Measurements from ENCODE around the gene EPB41. TPM values are rescaled to one million over a fixed set of nuclear protein-coding genes. Genes with fewer than 3 reads are reported as not detected.

EPB41 gene
- total and polyA plus RNA-seq, 9 of the 15 experiments (the other 6 are each of a cell fraction or from before 2014, with no cell fraction given): 3.7 to 213 (median 141) TPM

GRCh38 chr1:29105822-29106221 lies 191.5 kb downstream of the EPB41 start (continued):
- no peak for TF ChIP-seq NR2C2 (CRISPR knock-in tag; IDR thresholded peaks at IDR 0.05)
- TF ChIP-seq NR2C2 (tag; IDR thresholded peaks at IDR 0.05): peak; percentile 55
- peak; percentile 61; the same call in 1 of the 2 replicates for TF ChIP-seq MTA1 (IDR thresholded peaks at IDR 0.05; ENCODE audit: borderline replicate concordance)
- no peak for TF ChIP-seq SMARCB1 (IDR thresholded peaks at IDR 0.05; ENCODE audit: insufficient read length, low read depth)
- TF ChIP-seq RCOR1 (IDR thresholded peaks at IDR 0.05; ENCODE audit: borderline replicate concordance in 1 of 2, low read depth in 2 of 2, low read length in 2 of 2): peak in 1 of 2 experiments; percentile 97; a peak in 2 of 4 replicates
- TF ChIP-seq HDAC2 (IDR thresholded peaks at IDR 0.05): peak; percentile 65; the same call in 1 of the 2 replicates
- peak; percentile 64 for TF ChIP-seq MEIS2 (IDR thresholded peaks at IDR 0.05; ENCODE audit: partially characterized antibody)
- 0 out of 4 replicates have a peak, but pooled peaks of 1 of the 2 experiments have one; percentile 33 for TF ChIP-seq TEAD1 (CRISPR knock-in tag; IDR thresholded peaks at IDR 0.05)
- TF ChIP-seq JUNB (CRISPR knock-in tag; conservative IDR thresholded peaks at IDR 0.05): no peak
- no peak for TF ChIP-seq RBM14 (IDR thresholded peaks at IDR 0.05; ENCODE audit: borderline replicate concordance, insufficient read depth, low read depth, low read length)
- peak; percentile 34; the same call in 1 of the 2 replicates for TF ChIP-seq BHLHE40 (IDR thresholded peaks at IDR 0.05; ENCODE audit: low read length)
- peak; percentile 43; the same call in 1 of the 2 replicates for TF ChIP-seq CTBP1 (IDR thresholded peaks at IDR 0.05; ENCODE audit: borderline replicate concordance)
- TF ChIP-seq KDM1A (IDR thresholded peaks at IDR 0.05): peak; percentile 93 to 94
- TF ChIP-seq, protein P1, sequence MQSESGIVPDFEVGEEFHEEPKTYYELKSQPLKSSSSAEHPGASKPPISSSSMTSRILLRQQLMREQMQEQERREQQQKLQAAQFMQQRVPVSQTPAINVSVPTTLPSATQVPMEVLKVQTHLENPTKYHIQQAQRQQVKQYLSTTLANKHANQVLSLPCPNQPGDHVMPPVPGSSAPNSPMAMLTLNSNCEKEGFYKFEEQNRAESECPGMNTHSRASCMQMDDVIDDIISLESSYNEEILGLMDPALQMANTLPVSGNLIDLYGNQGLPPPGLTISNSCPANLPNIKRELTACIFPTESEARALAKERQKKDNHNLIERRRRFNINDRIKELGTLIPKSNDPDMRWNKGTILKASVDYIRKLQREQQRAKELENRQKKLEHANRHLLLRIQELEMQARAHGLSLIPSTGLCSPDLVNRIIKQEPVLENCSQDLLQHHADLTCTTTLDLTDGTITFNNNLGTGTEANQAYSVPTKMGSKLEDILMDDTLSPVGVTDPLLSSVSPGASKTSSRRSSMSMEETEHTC (IDR thresholded peaks at IDR 0.05): no peak
- peak; percentile 65 for TF ChIP-seq FOSL1 (tag; conservative IDR thresholded peaks at IDR 0.05)
- peak; percentile 55; the same call in 1 of the 2 replicates for TF ChIP-seq SMARCE1 (IDR thresholded peaks at IDR 0.05)
- TF ChIP-seq NFE2 (IDR thresholded peaks at IDR 0.05; ENCODE audit: low read depth): peak; percentile 79
- peak in 1 of 2 experiments; percentile 96; a peak in 2 of 4 replicates for TF ChIP-seq FOXA3 (CRISPR knock-in tag; conservative IDR thresholded peaks at IDR 0.05 in 1 of 2, IDR thresholded peaks at IDR 0.05 in 1 of 2)
- no peak for TF ChIP-seq RBM22 (IDR thresholded peaks at IDR 0.05; ENCODE audit: low read depth, low read length, poor library complexity, severe bottlenecking)
- TF ChIP-seq, protein P2, sequence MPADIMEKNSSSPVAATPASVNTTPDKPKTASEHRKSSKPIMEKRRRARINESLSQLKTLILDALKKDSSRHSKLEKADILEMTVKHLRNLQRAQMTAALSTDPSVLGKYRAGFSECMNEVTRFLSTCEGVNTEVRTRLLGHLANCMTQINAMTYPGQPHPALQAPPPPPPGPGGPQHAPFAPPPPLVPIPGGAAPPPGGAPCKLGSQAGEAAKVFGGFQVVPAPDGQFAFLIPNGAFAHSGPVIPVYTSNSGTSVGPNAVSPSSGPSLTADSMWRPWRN (IDR thresholded peaks at IDR 0.05; ENCODE audit: low read depth): peak; percentile 84
- TF ChIP-seq DPF2 (IDR thresholded peaks at IDR 0.05): 0 out of 2 replicates have a peak, but pooled peaks have one; percentile 29
- no peak for TF ChIP-seq TSC22D4 (tag; IDR thresholded peaks at IDR 0.05)
- TF ChIP-seq NR2C1 (IDR thresholded peaks at IDR 0.05): no peak
- TF ChIP-seq NR2C1 (tag; IDR thresholded peaks at IDR 0.05): peak; percentile 44; the same call in 1 of the 2 replicates
- TF ChIP-seq ZNF436 (CRISPR knock-in tag; IDR thresholded peaks at IDR 0.05): no peak
